Measurements from ENCODE around the gene SELENON.

SELENON gene

DNA sequence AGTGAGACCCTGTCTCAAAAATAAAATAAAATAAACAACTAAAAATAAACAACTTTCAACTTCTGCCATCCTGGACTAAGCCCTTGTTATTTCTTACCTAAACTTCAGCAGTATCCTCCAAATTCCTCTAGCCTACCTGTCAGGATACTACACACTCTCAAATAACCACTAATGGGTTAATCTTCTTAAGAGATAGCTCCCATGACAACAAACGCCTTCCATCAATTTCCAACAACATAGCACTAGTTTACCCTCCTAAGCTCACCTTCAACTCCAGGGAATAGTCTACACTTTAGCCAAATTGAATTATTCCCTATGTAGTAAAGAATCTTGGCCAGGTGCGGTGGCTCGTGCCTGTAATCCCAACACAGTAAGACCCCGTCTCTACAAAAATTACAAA lies 47.9 kb downstream of the SELENON start:
- TF ChIP-seq CTCF (IDR thresholded peaks at IDR 0.05; ENCODE audit: insufficient read depth, low read length, poor library complexity, severe bottlenecking) = no peak
- Histone ChIP-seq H3K27me3 (replicated peaks; ENCODE audit: control insufficient read depth, insufficient read depth, low read length) (no peaks in the 10 kb centered on the region), H3K4me3 (replicated peaks; ENCODE audit: low read depth, low read length) (no peak overlapping the region), H3K36me3 (ENCODE audit: control insufficient read depth, insufficient read depth, low read length) (no peaks in the 10 kb centered on the region)
- no peak for DNase-seq (ENCODE audit: extremely low read depth, insufficient read length)

DNA sequence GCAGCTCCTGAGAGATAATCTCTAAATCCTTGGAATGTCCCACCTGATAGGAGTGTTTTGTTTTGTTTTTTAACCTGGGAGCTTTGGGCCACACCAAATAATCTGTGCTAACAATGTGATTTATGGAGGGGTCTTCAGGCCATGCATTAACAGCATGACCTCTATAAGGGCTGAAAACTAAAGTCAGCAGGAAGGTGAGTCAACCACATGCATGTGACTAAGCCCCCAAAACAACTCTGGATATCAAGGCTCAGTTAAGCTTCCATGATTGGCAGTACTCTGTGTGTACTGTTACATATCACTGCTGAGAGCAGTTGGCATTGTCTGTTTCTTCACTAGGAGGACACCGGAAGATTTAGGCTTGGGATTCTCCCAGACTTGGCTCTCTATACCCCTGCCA lies 48.5 kb downstream of the SELENON start:
- H3K4me3 ChIP-seq (replicated peaks; ENCODE audit: low read depth, low read length) = no peak overlapping the region
- H3K36me3 ChIP-seq (ENCODE audit: control insufficient read depth, insufficient read depth, low read length) = no peaks in the 10 kb centered on the region
- DNase-seq (ENCODE audit: extremely low read depth, insufficient read length) = no peak
- no peak for TF ChIP-seq CTCF (IDR thresholded peaks at IDR 0.05; ENCODE audit: insufficient read depth, low read length, poor library complexity, severe bottlenecking)
- H3K27me3 ChIP-seq (replicated peaks; ENCODE audit: control insufficient read depth, insufficient read depth, low read length) = no peaks in the 10 kb centered on the region

- H3K27me3 ChIP-seq (replicated peaks; ENCODE audit: control insufficient read depth, insufficient read depth, low read length) = no peaks in the 10 kb centered on the region
- TF ChIP-seq CTCF (IDR thresholded peaks at IDR 0.05; ENCODE audit: insufficient read depth, low read length, poor library complexity, severe bottlenecking) = no peak
- H3K4me3 ChIP-seq (replicated peaks; ENCODE audit: low read depth, low read length) = no peak overlapping the region
- H3K36me3 ChIP-seq (ENCODE audit: control insufficient read depth, insufficient read depth, low read length) = no peaks in the 10 kb centered on the region
- no peak for DNase-seq (ENCODE audit: extremely low read depth, insufficient read length)
Measured at GRCh38 chr1:25854554-25854953, 54.6 kb downstream of the SELENON start.

DNA sequence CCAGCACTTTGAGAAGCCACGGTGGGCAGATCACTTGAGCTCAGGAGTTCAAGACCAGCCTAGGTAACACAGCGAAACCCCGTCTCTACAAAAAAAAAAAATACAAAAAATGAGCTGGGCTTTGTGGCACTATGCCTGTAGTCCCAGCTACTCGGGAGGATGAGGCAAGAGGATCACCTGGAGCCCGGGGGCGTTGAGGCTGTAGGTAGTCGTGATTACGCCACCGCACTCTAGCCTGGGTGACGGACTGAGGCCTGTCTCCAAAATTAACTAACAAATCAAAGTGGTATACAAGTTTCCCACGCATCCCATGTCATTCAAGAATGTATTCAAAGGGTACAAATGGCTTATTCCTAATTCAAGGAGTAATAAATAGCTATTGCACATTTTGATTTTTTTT lies 56.9 kb downstream of the SELENON start:
- Histone ChIP-seq H3K27me3 (replicated peaks; ENCODE audit: control insufficient read depth, insufficient read depth, low read length) (no peaks in the 10 kb centered on the region), H3K36me3 (ENCODE audit: control insufficient read depth, insufficient read depth, low read length) (no peaks in the 10 kb centered on the region), H3K4me3 (replicated peaks; ENCODE audit: low read depth, low read length) (no peak overlapping the region)
- TF ChIP-seq CTCF (IDR thresholded peaks at IDR 0.05; ENCODE audit: insufficient read depth, low read length, poor library complexity, severe bottlenecking) = no peak
- no peak for DNase-seq (ENCODE audit: extremely low read depth, insufficient read length)

- peak overlapping the region; percentile 91 for H3K4me3 ChIP-seq (replicated peaks; ENCODE audit: low read depth, low read length)
- H3K36me3 ChIP-seq (ENCODE audit: control insufficient read depth, insufficient read depth, low read length) = no peaks in the 10 kb centered on the region; the same call in none of the 2 replicates
- TF ChIP-seq CTCF (IDR thresholded peaks at IDR 0.05; ENCODE audit: insufficient read depth, low read length, poor library complexity, severe bottlenecking) = no peak
- no peaks in the 10 kb centered on the region for H3K27me3 ChIP-seq (replicated peaks; ENCODE audit: control insufficient read depth, insufficient read depth, low read length)
- no peak for DNase-seq (ENCODE audit: extremely low read depth, insufficient read length)
Measured at GRCh38 chr1:25858494-25858893, 58.5 kb downstream of the SELENON start.

Data from GM06990 (cell line).